Right lobe of liver (tissue), 6 donors: ENCODE data around the gene ATP2A1. TPM values are rescaled to one million over a fixed set of nuclear protein-coding genes. Genes with fewer than 3 reads are reported as not detected.
A peak's percentile ranks its signal among the peaks of the same experiment; 100 is the strongest.

Experiments
- ATAC-seq, 4 donors: fragments of 200-7000 bp; cut with Tn5 transposase; one replicate each; pipeline ENCODE4 v1.9.1; 2020; ENCODE audit warnings: mild to moderate bottlenecking in 4 of 4, moderate library complexity in 4 of 4
- DNase-seq, 3 donors: peaks; one replicate each; pipeline ENCODE4 v3.0.0-alpha.2; 2020
- H3K27ac ChIP-seq, 3 donors: fragments of 200-600 bp; one replicate each; pipeline ENCODE4 v1.8.0; 2022
- H3K27me3 ChIP-seq, 2 donors: fragments of 200-600 bp; one replicate each; pipeline ENCODE4 v1.8.0; 2022
- H3K36me3 ChIP-seq, 4 donors: fragments of 200-600 bp; sonication (generic) in 1 of 4; one replicate each; pipeline versions ENCODE4 v1.5.1 to v1.8.0; 2017 to 2022; ENCODE audit warnings: control low read depth in 1 of 4
- H3K4me1 ChIP-seq, 4 donors: fragments of 200-600 bp; sonication (generic) in 1 of 4; one replicate each; pipeline versions ENCODE4 v1.5.1 to v1.8.0; 2017 to 2022; ENCODE audit warnings: control low read depth in 1 of 4
- H3K4me3 ChIP-seq, 3 donors: fragments of 200-600 bp; one replicate each; pipeline ENCODE4 v1.8.0; 2022
- H3K9me3 ChIP-seq, 4 donors: fragments of 200-600 bp; sonication (generic) in 1 of 4; one replicate each; pipeline versions ENCODE4 v1.5.1 to v1.8.0; 2017 to 2022; ENCODE audit warnings: control low read depth in 1 of 4
- CTCF ChIP-seq, 4 donors: fragments of 200-600 bp in 3 of 4; fragments of 450-650 bp in 1 of 4; IDR thresholded peaks; one replicate each; pipeline versions ENCODE4 v1.5.1 to v1.8.0; 2016 to 2022; ENCODE audit warnings: antibody characterized with exemption in 4 of 4, mild to moderate bottlenecking in 2 of 4
- POLR2A ChIP-seq: fragments of 450-650 bp; IDR thresholded peaks from one replicate; pipeline ENCODE4 v1.6.1; 2017; ENCODE audit warnings: antibody characterized with exemption, mild to moderate bottlenecking
- WGBS: methylation state at CpG from one replicate; pipeline ENCODE4 v1.1.6; 2018; ENCODE audit warnings: low coverage, low lambda C conversion rate; ENCODE audit not compliant: insufficient coverage; ENCODE audit errors: missing lambda C conversion rate; 5-methylcytosine and 5-hydroxymethylcytosine counted together
- intact Hi-C, 2 donors: fragments of 100-400 bp; cut with DNase I; formaldehyde crosslinking; loops; one replicate each; pipeline versions ENCODE4 v1.11.2 to v1.14.1; 2022
- microRNA-seq, 2 donors: library from miRNA; unstranded; fragments of <30 nt; microRNA quantifications; one replicate each; pipeline ENCODE4, GENCODE V29; 2019 to 2020
- small RNA-seq, 2 experiments: library from RNA; depleted of rRNA; stranded (forward); fragments of <200 nt; gene quantifications; one replicate each; pipeline ENCODE3, GENCODE V24; 2016
- total RNA-seq, 6 experiments: library from RNA; depleted of rRNA in 2 of 6; stranded (reverse); fragments of >200 nt in 2 of 6; fragmentation: NEBNext Ultra II Directional in 3 of 6; extraction: Animal tissue kit (Norgen Biotek cat#: 25700) in 3 of 6; gene quantifications; one replicate each; pipeline versions ENCODE4 v1.1.0 to v1.2.4, GENCODE V29; 2016 to 2023
- donor health status: DM: no; HTN: yes; CAD: no.
- donor health status: DM: no; HTN: no; CAD: no.
- donor health status: DM: no; HTN: no; CAD: no.
- donor health status: DM: no; HTN: yes; CAD: no.
- donor health status: DM: no; HTN: yes; CAD: no.

ATP2A1 gene
- total RNA-seq, 6 experiments from 2014 or later = 0.42 to 3.6 (median 0.77) TPM

GRCh38 chr16:28950648-28951409 is 72.5 kb downstream of the ATP2A1 start, which contains the start of gene NFATC2IP:
NFATC2IP (plus strand) TSS chr16:28950937; CDS start chr16:28951012, 75 bp downstream.
- ATAC-seq (peak; percentile 97 to 99 (median 98)), DNase-seq (peak; percentile 99 to 100 (median 100))
- TF ChIP-seq CTCF (IDR thresholded peaks at IDR 0.05) (no peak), POLR2A (peak; percentile 38)
- Histone ChIP-seq H3K4me3 (peak within 1 kb of the TSS; percentile 95 to 99 (median 98)), H3K36me3 (peaks cover 0 to 31% (median 4%) of the 10 kb centered on the region in 4 donors), H3K9me3 (no peaks in the 10 kb centered on the region), H3K27me3 (no peaks in the 10 kb centered on the region), H3K4me1 (peaks cover 0 to 5% (median 3%) of the 10 kb centered on the region in 4 donors), H3K27ac (peak within 1 kb of the TSS; percentile 66 to 80 (median 67))
- intact Hi-C loops = no loop called here
- 0% methylated on average over 32 of the region's 79 CpGs for WGBS

GRCh38 chr16:28951410-28951943 is 73.2 kb downstream of the ATP2A1 start:
- Histone ChIP-seq H3K4me1 (peaks cover 0 to 5% (median 3%) of the 10 kb centered on the region in 4 donors), H3K36me3 (peaks cover 0 to 36% (median 5%) of the 10 kb centered on the region in 4 donors), H3K27me3 (no peaks in the 10 kb centered on the region), H3K27ac (peak overlapping the region; percentile 32 to 80 (median 67)), H3K9me3 (no peaks in the 10 kb centered on the region), H3K4me3 (peak overlapping the region; percentile 95 to 99 (median 98))
- intact Hi-C loops = no loop called here
- TF ChIP-seq POLR2A (no peak), CTCF (IDR thresholded peaks at IDR 0.05) (no peak)
- WGBS = under 1% methylated on average over 16 of the region's 17 CpGs
- no peak for DNase-seq
- ATAC-seq = no peak

Small RNA genes within 50 kb of the gene (microRNA-seq; reads per million reads assigned to microRNA genes)
- 0 reads per million in 2 donors for gene MIR4721

Small RNA genes within 50 kb of the gene (small RNA-seq; reads per million reads assigned to genes)
- 0 reads per million in 2 experiments for gene RF00416

Other genes with a start within 250 kb of the ATP2A1 start
- 1 to 10 TPM in 1 of 6 experiments, under 1 TPM in 2, not detected in 3; 0.89 to 2.1 (median 0.93) TPM for gene NPIPB8, start 240.4 kb upstream of the ATP2A1 start, total RNA-seq
- 100 to 1,000 TPM; 145 to 260 (median 203) TPM for gene EIF3C, start 167.0 kb upstream of the ATP2A1 start, total RNA-seq
- gene NPIPB9, start 126.7 kb upstream of the ATP2A1 start, total RNA-seq = 1 to 10 TPM in 3 of 6 experiments, under 1 TPM in 3; 0.40 to 3.4 (median 0.91) TPM
- gene ATXN2L, start 55.5 kb upstream of the ATP2A1 start, total RNA-seq = 10 to 100 TPM; 40.5 to 78.1 (median 57.2) TPM
- gene TUFM, start 32.1 kb upstream of the ATP2A1 start, total RNA-seq = 100 to 1,000 TPM; 103 to 169 (median 141) TPM
- gene SH2B1, start 14.6 kb upstream of the ATP2A1 start, total RNA-seq = 10 to 100 TPM; 13.2 to 27.1 (median 20.6) TPM
- 10 to 100 TPM in 2 of 6 experiments, 1 to 10 TPM in 4; 5.0 to 21.0 (median 9.1) TPM for gene RABEP2, start 46.8 kb downstream of the ATP2A1 start, total RNA-seq
- gene CD19, start 53.5 kb downstream of the ATP2A1 start, total RNA-seq = under 1 TPM in 1 of 6 experiments, not detected in 5; 0.10 TPM
- gene NFATC2IP, start 72.4 kb downstream of the ATP2A1 start, total RNA-seq = 10 to 100 TPM; 10.3 to 16.5 (median 13.1) TPM
- 10 to 100 TPM; 13.7 to 21.2 (median 17.7) TPM for gene SPNS1, start 96.3 kb downstream of the ATP2A1 start, total RNA-seq
- 1 to 10 TPM; 1.8 to 5.2 (median 3.1) TPM for gene LAT, start 106.6 kb downstream of the ATP2A1 start, total RNA-seq